ENCODE results near the gene ATP2B1.
"Not testable (repeated sequence)": the region's sequence is repeated elsewhere in the genome, so short reads cannot be mapped to it uniquely, and the experiment has no call there.

GRCh38 chr12:89757987-89758386 lies 49.3 kb upstream of the ATP2B1 start:
- not testable (repeated sequence) for TF ChIP-seq POLR2A, POLR2AphosphoS5, TAF1 (IDR thresholded peaks at IDR 0.05; ENCODE audit: low read depth, low read length)

Data from GM12891 (cell line).